SIG-M5 (cell line): ENCODE data around the gene ARID2.
A peak's percentile ranks its signal among the peaks of the same experiment; 100 is the strongest.

Experiments
- DNase-seq: peaks from one replicate; lab custom pipeline; 2025; lab: John Stamatoyannopoulos, UW

The ARID2 gene

DNA sequence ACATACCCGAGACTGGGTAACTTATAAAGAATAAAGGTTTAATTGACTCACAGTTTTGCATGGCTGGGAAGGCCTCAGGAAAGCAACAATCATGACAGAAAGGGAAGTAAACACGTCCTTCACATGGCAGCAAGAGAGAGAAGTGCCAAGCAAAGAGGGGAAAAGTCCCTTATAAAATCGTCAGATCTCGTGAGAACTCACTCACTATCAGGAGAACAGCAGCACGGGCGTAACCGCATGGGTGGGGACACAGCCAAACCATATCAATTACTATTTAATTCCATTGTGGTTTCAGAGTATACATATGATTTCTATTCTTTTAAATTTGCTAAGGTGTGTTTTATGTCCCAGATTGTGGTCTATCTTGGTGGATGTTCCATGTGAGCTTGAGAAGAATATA, 142.9 kb downstream of the ARID2 start:
- no peak for DNase-seq

DNA sequence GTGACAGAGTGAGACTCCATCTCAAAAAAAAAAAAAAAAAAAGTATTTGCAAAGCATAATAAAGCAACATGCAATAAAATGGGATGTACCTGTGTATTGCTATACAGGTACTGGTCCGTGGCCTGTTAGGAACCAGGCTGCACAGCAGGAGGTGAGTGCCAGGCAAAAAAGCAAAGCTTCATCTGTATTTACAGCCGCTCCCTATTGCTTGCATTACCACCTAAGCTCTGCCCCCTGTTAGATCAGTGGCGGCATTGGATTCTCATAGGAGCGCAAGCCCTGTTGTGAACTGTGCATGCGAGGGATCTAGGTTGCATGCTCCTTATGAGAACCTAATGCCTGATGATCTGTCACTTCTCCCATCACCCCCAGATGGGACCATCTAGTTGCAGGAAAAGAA, 147.6 kb downstream of the ARID2 start:
- no peak for DNase-seq

DNA sequence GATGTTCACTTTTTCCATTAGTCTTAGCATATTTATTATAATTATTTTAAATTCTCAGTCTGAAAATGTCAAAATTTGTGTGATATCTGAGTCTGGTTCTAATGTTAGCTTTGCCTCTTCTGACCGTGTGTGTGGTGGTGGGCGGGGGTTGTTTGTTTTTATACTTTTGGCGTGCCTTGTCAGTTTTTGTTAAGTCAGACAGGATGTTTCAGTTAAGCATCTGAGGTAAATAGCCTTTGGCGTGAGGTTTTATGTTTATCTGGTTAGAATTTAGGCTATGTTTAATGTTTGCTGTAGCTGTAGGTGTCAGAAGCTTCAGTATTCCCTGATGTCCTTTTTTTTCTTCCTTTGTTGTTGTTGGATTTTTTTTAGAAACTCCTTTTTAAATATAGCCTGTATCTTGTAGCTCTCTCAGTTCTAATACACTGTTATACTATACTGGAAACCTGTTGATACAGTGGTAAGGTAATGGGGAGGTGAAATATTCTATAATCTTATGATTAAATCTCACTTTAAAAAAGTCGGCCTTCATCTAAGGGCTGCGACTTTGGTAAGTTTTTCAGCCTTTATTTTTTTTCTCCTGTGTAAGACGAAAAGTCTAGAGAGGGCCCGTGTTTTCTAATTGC, 149.2 kb downstream of the ARID2 start:
- no peak for DNase-seq

DNA sequence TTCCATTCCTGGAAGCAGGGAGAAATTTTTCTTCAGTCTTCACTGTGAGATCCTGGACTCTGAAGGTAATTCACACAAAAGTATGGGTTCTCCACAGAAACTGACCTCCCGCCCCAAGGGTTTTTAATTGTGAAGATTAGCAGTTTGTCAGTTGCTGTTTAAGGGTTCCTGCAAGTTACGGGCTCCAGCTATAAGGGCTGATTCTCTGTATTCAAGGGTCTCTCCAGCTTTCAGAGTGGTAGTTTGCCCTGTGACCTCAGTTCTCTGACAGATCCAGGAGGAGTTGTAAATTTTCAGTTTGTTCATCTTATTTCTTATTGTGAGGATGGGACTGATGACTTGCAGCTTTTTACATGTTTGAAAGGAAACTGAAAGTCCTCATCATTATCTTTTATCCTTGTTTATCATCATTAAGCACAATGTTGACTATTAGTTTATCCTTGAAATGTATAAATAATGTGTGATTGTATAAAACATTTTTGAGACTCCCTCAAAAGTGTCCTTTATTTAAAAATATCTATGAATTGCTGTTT, 149.9 kb downstream of the ARID2 start:
- DNase-seq = no peak

DNA sequence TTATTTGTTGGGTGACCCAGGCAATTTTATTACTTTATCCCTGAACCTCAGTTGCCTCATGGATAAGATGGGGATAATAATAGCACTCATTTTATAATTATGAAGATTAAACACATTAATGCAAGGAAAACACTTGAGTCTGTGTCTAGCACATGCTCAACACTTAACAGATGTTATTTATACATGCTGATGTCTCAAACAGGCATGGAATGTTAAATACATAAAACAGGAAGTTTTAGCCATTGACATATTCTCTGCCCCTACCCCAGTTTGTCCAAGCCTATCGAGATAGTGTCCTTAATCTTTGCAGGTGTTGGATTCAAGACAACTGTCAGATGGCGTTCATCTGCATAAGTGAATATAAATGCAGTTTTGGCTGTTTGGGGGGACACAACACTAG, 151.0 kb downstream of the ARID2 start:
- DNase-seq = no peak

DNA sequence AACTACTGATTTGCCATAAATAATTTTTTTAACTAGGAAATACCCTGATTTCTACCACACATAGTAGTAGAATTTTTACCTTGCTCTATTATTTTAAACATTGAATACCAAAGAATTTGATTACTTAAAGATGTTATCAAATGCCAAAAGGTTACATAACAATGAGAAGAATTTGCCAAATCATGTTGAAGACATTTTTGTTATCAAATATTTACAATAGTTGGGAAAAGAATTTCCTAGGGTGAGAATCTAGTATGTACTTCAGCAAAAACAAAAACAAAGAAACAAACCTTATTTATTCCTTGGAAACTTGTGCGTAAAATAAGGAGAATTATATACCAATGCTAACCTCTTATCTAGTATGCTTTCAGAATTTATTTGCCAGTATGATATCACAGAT, 153.7 kb downstream of the ARID2 start:
- DNase-seq = no peak

DNA sequence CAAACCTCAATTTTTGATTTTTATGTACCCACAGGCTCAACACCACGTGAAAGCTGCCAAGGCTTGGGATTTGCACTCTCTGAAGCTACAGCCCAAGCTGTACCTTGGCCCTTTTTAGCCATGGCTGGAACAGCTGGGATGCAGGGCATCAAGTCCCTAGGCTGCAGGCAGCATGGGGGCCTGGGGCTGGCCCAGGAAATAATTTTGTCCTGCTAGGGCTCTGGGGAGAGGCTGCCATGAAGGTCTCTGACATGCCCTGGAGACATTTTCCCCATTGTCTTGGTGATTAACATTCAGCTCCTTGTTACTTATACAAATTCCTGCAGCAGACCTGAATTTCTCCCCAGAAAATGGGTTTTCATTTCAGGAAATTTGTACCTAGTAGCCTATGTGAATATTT, 157.2 kb downstream of the ARID2 start:
- DNase-seq = no peak

DNA sequence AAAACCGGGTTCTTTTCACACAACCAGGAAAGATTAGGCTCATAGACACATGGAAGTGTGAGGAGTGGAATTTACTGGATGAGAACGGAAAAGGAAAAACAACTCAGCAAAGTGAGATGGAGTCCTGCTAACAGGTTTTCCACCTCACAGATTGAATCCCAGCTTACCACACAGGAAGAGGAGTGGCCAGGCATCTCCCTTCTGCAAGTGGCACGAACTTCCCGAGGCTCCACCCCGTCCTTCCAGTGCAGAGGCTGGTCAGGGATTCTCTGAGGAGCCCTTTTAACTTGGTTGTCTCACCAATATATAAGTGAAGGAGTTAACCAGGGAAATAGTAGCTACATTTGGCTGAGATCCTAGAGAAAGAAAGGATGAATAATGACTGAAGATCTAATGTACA, 158.0 kb downstream of the ARID2 start:
- DNase-seq = no peak

DNA sequence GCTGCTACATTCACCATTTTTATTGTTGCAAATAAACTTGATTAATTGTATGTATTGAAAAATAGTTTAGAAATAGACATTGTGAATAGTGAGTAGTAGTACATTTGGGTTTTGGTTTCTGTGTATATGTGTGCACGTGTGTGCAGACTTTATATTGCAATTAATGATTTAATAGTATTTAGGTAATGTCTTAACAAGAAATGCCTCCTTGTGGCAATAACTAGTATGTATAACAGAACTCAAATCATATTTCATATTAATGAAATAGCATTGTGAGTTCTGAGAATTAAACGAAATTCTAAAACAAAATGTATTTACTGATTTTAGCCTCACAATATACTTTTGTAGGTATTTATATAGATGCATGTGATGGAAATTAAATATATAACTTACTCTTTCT, 160.8 kb downstream of the ARID2 start:
- no peak for DNase-seq

DNA sequence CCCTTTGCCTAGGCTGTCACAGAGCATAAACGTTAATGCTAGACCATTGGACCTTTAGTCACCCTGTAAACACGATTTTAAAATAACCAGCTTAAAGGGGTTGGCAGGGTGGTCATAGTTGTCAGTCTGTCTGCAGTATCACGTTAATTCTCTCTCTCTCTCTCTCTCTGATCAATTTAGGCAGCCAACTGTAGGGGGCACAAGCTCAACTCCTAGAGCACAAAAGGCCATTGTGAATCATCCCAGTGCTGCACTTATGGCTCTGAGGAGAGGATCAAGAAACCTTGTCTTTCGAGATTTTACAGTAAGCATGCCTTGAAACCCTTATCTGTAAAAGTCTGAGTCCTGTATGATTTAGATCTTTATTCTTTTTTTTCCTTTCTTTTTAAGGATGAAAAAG, 163.7 kb downstream of the ARID2 start:
- no peak for DNase-seq

DNA sequence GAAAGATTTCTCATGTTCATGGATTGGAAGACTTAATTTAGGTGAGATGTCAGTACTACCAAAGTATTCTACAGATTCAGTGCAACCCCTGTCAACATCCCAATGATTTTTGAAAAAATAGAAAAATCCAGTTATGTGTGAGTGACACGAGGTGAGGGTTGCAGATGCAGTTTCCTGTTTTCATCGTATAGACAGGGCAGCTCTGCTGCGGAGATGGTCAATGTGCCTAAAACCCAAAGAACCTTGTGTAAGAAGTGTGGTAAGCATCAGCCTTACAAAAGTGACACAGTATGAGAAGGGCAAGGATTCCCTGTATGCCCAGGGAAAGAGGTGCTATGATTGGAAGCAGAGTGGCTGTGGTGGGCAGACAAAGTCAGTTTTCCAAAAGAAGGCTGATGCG, 166.5 kb downstream of the ARID2 start:
- no peak for DNase-seq

DNA sequence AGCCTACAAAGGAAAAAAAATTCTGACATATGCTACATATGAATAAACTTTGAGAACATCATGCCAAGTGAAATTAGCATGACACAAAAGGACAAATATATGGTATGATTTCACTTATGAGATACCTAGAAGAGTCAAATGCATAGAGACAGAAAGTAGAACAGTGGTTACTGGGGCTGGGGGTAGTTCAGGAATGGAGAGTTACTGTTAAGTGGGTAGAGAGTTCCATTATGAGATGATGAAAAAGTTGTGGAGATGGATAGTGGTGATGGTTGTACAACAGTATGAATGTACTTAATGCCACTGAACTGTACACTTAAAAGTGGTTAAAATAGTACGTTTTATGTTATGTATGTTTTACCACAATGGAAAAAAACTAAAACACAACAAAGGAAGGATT, 168.6 kb downstream of the ARID2 start:
- DNase-seq = no peak

DNA sequence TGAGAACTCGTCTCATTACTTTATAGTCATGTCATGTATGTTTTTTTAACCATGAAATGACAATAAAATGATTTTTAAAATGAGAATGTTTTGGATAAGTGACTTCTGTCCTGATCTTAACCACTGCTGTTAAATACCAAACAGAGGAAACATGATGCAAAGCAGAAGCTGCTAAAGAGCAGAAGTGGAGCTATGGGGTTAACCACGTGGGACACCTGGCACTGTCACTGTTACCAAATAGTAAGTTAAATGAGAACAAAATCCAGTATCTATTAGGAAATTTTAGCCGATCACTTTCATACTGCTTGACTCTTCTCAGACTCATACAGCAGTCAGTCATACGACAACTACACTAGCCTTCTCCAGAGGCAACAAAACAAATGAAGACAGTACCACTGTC, 178.4 kb downstream of the ARID2 start:
- DNase-seq = peak; percentile 19

DNA sequence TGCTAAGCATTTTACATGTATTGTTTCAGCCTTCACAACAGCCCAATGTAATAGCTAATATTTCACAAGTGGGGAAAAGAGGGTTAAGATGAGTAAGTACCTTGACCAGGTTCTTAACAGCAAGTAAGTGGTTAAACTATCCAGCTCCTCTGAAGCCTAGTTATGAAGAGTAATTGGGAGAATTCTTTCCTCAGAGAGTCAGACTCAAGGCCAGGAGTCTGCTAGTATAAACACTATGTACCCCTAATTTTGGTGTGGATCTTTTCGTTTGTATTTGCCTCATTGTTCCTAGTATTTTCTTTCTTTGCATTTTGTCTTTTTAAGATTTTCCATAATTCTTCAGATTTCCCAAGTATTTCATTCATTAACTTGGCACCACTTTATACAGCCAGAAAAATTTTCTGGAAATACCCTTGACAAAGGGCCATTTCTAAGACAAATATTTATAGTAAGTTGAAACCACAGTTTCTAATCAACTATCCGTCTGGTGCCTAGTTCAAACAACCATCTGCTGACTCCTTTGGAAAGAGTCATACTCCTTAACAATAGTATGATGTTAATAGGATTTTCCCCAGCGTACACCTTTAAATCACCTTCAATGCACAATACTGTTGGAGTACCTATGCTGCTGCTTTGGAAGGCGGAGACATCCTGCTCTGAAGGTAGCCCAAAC, 179.7 kb downstream of the ARID2 start:
- no peak for DNase-seq

DNA sequence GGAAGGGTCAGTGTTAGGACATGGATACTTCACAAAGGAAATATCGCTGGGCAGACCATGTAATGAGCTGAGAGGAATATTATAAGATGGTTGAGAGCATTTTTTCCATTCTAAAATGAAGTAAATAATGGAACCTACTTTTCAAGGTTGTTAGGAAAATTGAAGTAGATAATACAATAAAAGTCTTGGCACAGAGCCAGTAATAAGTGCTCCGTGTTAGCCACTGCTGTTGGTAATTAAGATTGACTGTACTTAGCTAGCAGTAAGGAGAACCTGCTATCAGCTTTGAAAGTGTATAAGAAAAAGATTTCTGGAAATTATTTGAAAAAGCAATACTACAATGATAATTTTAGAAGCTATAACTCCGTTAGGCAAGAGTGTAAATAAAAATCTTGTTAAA, 183.3 kb downstream of the ARID2 start:
- no peak for DNase-seq

DNA sequence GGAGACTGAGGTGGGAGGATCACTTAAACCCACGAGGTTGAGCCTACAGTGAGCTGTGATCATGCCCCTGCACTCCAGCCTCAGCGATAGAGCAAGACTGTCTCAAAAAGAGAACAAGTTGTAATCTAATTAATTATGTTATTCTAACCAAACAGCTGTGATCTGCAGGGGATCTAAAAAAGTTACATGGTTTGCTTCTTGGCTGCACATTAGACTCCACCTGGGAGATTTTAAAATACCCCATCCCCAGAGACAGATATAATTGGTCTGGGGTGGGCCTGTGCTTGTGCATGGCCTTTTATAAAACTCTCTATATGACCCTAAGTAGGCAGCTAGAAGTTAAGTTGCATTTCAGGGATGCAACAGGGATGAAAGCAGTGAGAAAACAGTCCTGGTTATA, 184.1 kb downstream of the ARID2 start:
- no peak for DNase-seq

DNA sequence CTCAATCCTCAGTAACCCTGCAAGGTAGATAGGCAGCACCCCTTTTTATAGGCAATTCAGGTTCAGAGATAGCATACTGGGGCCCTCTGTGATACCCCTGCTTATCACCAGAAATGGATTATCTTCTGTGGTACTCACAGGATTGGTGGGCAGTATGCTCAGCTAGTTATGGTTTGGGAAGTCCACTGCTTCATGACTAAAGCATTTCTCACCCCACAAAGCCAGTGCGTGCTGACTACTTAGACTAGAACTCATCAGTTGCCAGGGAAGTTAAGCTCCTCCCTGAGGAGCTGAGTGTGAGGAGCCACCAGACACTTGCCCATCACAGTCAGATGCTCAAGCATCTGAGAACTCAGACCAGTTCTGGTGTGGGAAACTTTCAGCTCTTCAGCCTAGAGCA, 184.6 kb downstream of the ARID2 start:
- DNase-seq = no peak

DNA sequence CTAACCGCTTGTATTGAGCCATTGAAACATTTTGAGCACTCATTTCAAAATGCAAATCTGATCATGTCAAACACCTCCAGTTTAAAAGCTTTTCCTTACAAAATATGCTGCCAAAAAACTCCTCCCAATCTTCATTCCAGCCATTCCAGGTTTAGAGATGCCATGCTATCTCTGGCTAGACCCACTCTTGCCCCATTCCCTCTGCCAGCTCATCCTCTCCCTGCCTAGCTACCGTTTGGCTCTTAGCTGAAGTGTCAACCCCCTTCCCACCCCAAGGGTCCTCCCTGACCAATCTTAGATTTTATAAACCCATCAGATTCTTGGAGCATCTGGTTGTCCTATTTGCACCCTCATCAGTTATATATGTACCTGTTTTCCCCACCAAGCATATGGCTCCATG, 185.9 kb downstream of the ARID2 start:
- no peak for DNase-seq

DNA sequence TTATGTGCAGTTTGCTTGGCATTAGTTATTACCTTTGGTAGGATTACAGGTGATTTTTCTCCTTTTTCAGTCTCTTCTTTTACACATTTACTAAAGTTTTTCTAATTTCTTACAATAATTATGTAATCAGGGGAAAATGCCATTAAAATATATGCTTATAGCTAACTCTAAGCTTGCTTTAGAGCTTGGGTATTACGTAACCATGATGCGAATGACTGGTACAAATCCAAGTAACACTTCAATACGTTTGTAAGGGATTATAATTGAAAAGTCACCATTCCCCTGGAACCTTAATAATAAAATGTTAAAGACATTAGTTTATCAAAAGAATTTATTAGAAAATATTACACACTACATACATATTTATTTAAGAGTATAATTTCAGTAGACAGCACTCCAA, 189.3 kb downstream of the ARID2 start:
- no peak for DNase-seq

DNA sequence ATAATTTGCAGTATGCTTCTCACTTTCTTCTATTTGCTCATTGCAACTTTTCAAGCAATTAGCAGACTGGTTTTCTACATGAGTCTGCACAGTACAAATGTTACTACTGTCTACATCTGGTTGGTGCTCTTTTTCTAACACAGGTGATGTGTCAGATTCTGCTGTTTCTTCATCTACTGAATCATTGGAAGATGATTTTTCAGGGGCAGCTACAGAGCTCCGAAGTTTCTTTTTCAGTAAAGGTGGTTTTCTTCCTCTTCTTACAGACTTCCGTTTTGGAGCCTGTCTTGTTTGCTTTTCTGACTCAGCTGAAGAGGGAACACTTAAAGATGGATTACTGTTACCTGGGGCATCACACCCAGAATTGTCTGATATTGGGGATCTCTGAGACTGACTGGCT, 198.8 kb downstream of the ARID2 start:
- no peak for DNase-seq

DNA sequence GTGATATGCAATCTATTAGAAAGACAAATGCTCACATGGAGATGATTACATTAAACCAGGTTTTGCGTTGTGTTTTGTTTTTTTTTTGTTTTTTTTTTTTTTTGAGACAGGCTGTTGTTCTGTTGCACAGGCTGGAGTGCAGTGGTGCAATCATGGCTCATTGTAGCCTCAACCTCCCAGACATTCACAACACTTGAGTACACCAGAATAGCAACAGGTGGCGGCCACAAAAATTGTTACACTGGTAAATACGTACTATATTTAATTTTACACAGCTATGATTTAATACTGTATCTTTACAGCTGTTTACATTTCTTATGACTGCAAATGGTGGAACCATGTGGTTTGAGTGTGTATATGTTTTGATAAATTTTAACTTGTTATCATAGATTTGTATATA, 200.9 kb downstream of the ARID2 start:
- no peak for DNase-seq

DNA sequence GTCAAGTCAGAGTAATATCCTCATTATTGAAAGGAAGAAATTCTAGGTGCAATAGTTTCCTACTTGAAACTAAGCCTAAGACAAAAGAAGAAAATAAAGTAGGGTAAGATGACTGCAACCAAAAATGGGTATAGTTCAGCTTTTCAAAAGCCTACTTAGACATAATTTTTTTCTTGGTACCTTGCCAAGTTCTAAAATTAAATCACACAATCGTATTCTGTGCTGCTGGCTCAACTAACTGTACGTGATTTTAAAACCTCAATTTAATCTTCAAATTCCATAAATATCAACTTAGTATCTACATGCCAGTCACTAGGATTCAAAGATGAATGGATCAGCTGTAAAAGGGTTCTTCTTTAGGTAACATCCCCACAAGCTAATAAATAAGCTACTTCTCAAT, 204.0 kb downstream of the ARID2 start:
- no peak for DNase-seq

DNA sequence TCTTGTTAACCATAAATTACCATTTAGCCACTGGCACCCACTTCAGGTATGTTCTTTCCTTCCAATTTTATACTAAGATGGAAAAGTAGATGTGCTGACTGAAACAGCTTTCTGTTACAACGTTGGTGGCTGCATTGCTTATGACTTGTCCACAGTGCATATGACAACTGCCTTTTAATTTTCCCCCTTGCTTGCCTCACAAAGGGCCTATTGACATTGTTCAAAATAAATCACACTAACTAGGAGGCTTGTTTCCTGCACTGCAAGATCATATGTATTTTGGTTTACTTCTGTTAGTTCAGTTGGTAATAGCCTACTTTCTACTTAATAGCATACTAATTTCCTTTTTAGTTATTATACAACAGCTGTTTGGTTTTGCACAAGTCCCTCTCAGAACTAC, 205.4 kb downstream of the ARID2 start:
- DNase-seq = no peak

DNA sequence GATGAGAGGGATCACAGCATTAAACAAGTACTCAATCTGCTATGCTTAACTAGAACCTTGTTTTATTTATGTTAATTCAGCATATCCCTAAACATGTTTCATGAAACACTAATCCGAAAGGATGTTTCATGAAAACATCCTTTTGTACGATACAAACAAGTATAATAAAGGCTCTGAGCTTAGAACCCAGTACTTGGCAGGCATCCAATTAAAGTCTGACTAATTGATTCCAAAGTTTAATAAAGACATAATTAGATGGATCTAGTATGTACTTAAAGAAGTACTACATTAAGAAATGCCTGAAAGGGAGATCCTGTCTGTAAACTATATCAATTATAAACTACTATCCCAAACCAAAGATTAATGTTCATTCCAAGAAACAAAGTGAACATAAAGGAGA, 209.1 kb downstream of the ARID2 start:
- no peak for DNase-seq
